ENCODE measurements around the gene SARDH.
"Not testable (repeated sequence)": the region's sequence is repeated elsewhere in the genome, so short reads cannot be mapped to it uniquely, and the experiment has no call there.

Gene SARDH

GRCh38 chr9:133777068-133777791, 39.1 kb upstream of the SARDH start:
- DNase-seq (ENCODE audit: low read depth) = no peak

DNA sequence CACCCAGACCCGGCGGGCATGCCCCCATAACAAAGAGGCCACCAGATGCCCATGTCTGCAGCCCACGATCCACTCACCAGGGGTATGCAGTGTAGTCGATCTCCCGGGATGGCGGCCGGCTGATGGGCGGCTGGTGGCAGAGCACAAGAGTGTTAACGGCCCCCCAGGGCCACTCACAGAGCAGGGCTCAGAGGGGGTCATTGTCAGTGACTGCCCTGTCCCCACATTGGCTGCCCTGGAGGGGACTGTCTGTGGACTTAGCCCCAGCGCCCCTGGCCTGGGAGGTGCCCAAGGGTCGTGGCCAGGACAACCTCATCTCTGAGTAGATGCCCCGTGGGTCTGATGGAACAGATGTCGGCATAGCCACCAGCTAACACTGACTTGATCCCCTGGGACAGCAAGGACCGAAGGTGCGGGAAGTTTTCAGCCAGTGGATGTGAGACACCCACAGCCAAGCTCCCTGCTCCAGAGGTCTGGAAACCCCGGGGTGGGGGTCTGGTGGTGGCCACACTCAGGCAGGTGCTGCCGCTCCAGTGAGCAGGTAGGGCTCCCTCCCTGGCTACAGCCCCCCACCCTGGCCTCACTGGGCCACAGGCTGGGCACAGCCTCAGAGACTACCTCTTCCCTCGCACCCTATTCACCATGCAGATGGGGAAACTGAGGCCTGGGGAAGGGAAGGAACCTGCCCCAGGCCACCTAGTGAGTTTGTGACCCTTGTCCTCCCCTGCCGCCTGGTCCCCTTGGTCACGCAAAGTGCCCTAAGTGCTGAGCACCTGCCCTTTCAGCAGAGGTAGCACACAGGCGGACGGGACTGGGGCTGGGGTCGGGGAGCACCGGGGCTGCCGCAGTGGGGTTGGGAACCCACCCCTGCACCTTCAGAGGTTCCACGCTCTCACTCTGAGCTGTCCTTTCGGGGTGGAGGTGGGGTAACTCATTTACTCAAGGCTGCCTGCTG, 38.1 kb upstream of the SARDH start:
- no peak for DNase-seq (ENCODE audit: low read depth)

DNA sequence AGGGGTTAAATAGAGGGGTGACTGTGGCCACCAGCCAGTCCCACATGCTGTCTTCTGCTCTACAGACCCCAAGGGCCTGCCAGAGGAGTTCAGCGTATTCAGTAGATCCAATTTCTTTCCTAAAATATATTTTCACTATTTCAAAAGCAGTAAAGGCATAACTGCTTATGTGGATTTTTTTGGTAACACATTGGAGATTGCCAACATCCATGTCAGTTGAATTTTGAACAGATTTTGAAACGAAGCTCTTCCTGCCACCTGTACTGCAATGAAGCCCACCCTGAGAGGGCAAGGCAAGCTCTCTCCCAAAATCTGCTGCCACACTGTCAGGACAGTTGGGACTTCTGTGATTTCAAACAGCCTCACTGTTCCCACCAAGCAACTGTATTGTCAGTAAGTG, 37.1 kb upstream of the SARDH start:
- DNase-seq (ENCODE audit: low read depth) = no peak

DNA sequence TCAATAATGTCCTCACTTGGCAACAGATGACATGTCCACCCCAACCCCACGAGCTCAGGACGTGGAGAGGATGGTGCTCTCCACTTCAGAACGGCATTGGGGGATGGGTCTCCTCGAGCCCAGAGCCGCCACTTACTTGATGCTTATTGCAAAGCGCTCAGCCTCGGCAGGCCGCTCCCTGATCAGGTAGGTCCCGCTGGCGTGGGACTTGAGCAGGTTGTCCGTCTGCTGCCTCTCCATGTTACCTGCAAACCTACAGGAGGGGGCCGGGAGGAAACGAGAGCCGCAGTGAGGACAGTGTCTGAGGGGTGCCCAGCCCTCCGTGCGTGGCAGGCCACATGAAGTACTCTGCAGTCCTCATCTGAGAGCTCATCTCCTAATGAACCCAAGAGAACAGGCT, 36.6 kb upstream of the SARDH start:
- DNase-seq (ENCODE audit: low read depth) = no peak

DNA sequence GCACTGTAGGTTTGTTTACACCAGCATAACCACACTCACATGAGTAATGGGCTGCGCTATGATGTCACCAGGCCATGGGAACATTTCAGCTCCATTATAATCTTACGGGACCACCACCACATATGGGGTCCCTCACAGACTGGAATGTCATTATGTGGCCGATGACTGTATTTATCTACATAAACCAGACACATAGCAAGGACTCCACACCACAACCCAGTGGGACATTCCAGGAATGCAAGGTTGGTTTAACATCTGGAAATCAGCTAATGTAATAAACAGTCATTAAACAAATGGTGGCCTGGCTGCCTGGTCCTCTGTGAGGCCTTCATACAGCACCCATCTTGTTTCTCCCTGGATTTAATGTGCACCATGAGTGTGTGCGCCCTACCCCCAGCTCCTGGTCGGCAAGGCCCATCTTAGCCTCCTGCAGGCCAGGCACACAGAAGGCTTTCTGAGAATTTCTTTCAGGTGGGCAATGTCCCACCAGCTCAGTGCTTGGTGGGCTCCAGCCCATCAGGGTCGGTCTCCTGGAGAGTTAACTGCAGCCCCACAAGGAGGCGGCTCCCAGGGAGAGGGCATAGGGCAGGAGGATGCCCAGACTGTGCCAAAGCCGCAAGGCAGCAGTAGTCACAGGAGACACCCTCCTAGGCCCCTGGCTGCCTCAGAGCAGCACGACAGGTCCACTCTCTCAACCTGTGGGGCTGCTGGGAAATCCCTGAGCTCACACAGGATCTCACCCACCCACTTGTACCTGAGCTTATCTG, 35.9 kb upstream of the SARDH start:
- DNase-seq (ENCODE audit: low read depth) = no peak

GRCh38 chr9:133772581-133772980, 34.4 kb upstream of the SARDH start:
- no peak for DNase-seq (ENCODE audit: low read depth)

DNA sequence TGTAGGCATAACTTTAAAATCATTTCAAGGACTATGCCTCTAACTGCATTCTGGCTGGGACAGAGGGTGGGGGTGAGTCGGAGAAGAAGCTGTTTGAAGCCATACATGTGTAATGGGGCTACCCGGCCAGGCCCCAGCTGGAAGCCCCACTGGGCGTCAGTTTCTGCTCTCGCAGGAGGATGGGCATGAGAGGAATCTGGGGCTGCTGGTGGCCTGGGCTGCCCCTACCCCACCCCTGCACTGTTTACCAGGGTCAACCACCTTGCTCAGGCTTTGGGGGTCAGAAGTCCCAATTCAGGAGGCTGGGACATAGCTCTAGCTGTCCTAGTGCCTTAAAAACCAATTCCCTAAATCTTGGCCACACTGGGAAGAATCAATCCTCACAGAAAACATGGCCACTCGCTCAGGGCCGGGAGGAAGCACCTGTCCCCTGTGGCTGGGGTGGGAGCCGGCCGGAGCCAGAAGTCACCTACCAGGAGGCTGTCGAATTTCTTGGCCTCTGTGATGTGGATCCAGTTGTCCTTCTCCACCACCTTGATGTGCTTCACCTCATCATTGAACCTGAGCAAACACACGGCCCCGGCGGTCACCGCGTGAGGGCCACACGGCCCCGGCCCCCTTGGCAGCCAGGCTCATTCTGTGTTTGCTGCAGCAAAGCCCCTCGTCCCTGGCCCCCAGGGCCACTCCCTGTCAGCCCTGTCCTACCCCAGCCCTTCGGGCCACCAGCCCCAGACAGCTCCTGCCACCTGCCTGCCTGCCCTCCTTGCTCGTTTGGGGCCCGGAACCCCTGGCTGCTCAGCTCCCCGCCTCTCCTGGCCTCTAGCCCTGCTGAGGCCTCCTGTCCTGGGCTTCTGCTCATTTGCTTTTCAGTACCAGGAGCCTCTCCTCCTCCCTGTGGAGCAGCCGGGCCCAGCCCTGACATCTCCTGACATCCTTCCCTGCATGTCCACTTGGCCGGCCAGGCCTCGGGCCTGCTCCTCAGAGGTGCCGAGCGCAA, 33.6 kb upstream of the SARDH start:
- no peak for DNase-seq (ENCODE audit: low read depth)

DNA sequence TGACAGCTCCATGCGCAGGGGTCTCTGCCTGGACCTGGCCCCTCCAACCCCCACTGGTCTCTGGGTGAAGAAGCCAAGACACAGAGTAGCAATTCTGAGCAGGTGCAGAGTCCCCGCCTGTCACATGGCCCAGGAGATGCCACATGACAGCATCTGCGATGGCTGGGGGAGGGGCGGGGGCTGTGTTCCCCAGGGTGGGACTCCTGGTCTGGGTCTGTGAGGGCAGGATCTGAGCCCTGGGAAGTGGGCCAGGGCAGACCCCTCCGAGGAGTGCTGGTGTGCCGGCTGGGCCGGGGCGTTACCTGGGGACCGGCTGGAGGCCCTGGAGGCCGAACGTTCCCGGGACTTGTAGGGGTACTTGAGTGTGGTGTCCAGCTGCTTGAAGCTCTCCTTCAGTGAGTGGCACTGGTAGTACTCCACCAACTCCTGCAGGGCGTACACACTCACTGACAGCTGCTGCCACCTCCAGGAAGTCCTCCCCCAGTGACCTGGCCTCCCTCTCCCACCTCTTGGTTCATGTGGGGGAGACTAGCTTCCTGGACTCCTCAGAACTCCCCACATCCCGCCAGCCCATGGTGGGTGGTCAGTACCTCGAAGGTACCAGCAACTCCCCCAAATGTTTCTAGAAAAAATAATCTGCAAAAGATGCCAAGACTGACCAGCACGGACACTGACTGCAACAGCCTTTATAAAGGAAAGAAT, 32.1 kb upstream of the SARDH start:
- no peak for DNase-seq (ENCODE audit: low read depth)

- no peak for DNase-seq (ENCODE audit: low read depth)
Observed at GRCh38 chr9:133769511-133770075, 31.4 kb upstream of the SARDH start.

DNA sequence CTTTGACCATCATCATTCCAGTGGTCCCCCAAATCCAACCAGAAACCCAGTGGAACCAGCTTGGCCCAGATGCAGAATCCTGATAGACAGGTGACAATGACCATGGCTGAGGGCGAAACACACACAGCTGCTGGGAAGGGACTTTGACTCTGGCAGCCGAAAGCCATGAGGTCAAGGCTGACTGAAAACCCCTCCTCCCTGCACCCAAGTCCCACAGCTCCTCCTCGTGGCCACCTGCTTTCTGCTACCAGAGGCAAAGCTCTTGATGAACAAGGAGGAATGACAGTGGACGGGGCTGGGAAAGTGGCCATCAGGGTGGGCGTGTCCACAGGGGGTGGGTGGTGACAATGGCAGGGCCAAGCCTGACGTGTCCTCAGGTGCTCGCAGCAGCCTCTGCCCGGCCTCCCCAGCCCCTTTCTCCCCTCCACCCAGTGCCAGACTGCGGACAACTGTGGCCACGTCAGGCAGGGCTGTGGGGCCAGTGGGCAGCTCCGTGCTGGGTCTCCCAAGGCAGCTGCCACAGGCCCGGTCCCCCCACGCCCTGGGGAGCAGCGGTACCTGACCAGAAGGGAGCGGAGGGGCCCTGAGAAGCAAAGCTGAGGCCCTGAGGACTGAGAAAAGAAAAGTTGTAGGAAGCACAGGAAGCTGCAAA, 30.8 kb upstream of the SARDH start:
- DNase-seq (ENCODE audit: low read depth) = no peak

DNA sequence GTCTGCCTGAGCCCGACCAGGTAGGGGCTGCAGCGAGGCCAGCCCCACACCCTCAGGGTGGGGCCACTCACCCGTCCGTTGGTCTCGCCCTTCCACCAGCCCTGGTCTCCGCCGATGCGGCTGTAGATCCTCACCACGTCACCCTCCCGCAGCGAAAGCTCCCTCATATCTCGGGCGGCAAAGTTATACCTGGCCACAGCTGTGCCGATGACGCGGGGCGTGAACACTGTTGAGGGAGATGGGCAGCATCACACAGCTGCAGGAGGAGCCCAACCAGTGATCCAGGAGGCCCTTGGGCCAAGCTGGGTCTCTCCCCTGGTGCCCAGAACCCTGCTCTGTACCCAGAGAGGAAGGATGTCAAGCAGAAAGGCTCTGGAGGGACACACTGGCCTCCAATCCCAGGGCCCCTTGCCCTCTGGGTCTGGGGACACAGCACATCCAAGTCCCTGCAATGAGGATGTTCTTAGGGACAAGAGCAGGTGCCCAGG, 30.3 kb upstream of the SARDH start:
- no peak for DNase-seq (ENCODE audit: low read depth)

- DNase-seq (ENCODE audit: low read depth) = no peak
Observed at GRCh38 chr9:133767625-133768024, 29.5 kb upstream of the SARDH start.

DNA sequence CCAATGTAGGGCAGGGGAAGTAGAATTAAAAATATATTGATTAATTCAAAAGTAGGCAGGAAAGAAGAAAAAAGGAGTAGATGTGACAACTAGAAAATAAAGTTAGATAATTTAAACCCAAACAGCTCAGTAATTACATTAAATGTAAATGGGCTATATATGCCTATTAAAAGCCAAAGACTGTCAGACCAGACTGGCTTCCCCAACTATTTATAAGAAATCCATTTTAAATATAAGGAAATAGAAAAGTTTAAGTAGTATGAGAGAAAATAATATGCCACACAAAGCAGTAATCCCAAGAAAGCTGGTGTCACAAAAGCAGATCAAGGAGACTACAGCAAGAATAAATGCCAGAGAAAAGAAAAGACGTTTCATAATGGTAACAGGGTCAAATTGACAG, 28.9 kb upstream of the SARDH start:
- DNase-seq (ENCODE audit: low read depth) = no peak

DNA sequence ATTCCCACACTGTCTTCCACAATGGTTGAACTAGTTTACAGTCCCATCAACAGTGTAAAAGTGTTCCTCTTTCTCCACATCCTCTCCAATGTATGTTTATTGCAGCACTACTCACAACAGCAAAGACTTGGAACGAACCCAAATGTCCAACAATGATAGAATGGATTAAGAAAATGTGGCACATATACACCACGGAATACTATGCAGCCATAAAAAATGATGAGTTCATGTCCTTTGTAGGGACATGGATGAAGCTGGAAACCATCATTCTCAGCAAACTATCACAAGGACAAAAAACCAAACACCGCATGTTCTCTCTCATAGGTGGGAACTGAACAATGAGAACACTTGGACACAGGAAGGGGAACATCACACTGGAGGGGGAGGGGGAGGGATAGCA, 28.1 kb upstream of the SARDH start:
- not testable (repeated sequence) for DNase-seq (ENCODE audit: low read depth)

DNA sequence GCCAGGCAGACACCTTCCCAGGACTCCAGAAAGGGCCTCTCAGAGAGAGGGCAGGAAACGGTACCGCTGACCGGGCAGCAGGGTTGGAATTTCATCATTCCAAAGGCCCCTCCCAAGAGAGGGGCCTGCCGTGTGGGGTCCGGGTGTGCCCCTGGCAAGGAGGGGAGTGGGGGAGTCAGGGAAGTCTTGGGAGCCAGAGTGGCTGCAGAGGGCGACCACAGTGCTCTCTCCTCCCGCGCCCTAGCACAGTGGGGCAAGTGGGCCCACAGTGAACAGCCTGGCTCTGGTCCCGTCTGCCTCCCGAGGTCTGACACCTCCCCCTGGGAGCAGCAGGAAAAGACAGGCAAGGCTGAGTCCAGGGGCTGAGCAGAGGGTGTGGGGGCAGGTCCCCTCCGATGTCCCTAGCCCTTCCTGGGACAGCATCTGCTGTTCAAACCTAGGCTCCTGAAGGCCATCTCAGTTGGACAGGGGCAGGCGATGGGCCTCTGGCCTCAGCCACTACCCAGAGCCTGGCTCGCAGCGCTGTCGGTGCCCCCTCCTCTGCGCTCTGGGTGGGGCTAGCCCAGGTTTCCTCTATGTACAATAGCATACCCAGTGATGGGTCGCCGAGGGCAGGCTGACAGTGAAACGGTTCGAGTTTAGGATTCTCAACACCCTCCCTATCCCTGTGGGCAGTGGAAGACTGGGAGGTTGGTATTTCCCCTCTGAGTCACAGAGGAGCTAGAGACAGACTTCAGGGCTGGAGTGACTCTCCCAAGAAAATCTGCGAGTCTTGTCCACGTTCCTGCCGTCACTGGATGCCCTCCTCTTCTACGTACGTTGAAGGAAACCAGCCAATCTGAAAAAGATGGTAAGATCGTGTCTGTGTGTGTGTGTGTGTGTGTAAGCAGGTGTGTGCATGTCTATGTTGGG, 25.4 kb upstream of the SARDH start:
- no peak for DNase-seq (ENCODE audit: low read depth)

GRCh38 chr9:133762488-133763271, 24.5 kb upstream of the SARDH start:
- DNase-seq (ENCODE audit: low read depth) = no peak

DNA sequence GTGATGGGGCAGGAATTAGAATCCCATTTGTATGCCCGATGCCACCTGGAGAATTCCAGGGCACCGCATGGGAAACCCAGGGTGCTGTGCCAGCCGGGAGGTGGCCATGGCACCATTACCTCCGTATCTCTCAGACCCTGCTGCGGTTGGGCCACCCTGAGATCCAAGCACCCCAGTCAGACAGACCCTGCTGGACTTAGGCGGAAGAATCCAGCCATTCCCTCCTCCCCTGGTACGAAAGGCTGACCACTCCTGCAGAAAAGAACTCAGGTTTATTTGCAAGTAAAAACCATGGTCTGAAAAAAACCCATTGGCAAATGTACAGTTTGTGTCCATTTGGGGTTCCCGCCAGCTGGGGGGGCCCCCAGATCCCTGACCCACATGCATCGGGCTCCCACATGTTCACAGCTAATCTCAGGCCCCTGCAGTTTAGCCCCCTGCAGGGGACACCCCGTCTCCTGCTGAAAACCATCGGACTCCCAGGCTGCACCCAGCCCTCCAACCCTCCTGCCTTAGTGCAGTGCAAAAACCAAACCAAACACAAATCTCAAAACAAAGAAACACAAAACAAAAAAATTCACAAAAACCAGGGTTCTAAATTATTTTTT, 23.6 kb upstream of the SARDH start:
- no peak for DNase-seq (ENCODE audit: low read depth)
